HEK293T (cell line): Measurements from ENCODE around the gene ERG28.
"Not testable (repeated sequence)": the region's sequence is repeated elsewhere in the genome, so short reads cannot be mapped to it uniquely, and the experiment has no call there.

Experiments
- CTCF ChIA-PET: fragments of 350-600 bp; formaldehyde crosslinking; extraction: SDS; loops from one replicate; lab custom pipeline; 2021; ENCODE audit warnings: antibody characterized with exemption, inconsistent platforms; lab: Yijun Ruan, JAX
- POLR2A ChIA-PET: fragments of 350-600 bp; formaldehyde crosslinking; extraction: SDS; loops from one replicate; lab custom pipeline; 2020; ENCODE audit warnings: antibody characterized with exemption, inconsistent platforms; lab: Yijun Ruan, JAX
- DNase-seq: peaks from one replicate; pipeline ENCODE4 v3.0.0; 2012; ENCODE audit warnings: mixed read lengths; ENCODE audit errors: extremely low spot score
- ARNT ChIP-seq: fragments of 450-650 bp; IDR thresholded peaks from 2 replicates; pipeline ENCODE4 v1.6.1; 2017; ENCODE audit warnings: mild to moderate bottlenecking
- BHLHE40 ChIP-seq: fragments of 450-650 bp; IDR thresholded peaks from 2 replicates; pipeline ENCODE4 v1.6.1; 2016; ENCODE audit warnings: mild to moderate bottlenecking, moderate library complexity, borderline replicate concordance
- CTBP1 ChIP-seq: fragments of 450-650 bp; IDR thresholded peaks from 2 replicates; pipeline ENCODE4 v1.6.1; 2016; ENCODE audit warnings: borderline replicate concordance
- ELF4 ChIP-seq: fragments of 450-650 bp; IDR thresholded peaks from 2 replicates; pipeline ENCODE4 v1.6.1; 2017; ENCODE audit warnings: antibody characterized with exemption
- FOXA1 ChIP-seq: fragments of 450-650 bp; IDR thresholded peaks from 2 replicates; pipeline ENCODE4 v1.6.1; 2016; ENCODE audit warnings: mild to moderate bottlenecking
- FOXK2 ChIP-seq: fragments of 450-650 bp; IDR thresholded peaks from 2 replicates; pipeline ENCODE4 v1.6.1; 2016; ENCODE audit warnings: mild to moderate bottlenecking
- FOXM1 ChIP-seq: fragments of 450-650 bp; IDR thresholded peaks from 2 replicates; pipeline ENCODE4 v1.6.1; 2017; ENCODE audit warnings: mild to moderate bottlenecking, borderline replicate concordance
- HDGF ChIP-seq: fragments of 450-650 bp; IDR thresholded peaks from 2 replicates; pipeline ENCODE4 v1.6.1; 2017; ENCODE audit warnings: antibody characterized with exemption, borderline replicate concordance
- L3MBTL2 ChIP-seq: fragments of 450-650 bp; conservative IDR thresholded peaks from 2 replicates; pipeline ENCODE4 v1.6.1; 2016; ENCODE audit warnings: mild to moderate bottlenecking
- LEF1 ChIP-seq: fragments of 450-650 bp; IDR thresholded peaks from 2 replicates; pipeline ENCODE4 v1.6.1; 2017; ENCODE audit warnings: mild to moderate bottlenecking, borderline replicate concordance
- NFRKB ChIP-seq: fragments of 450-650 bp; IDR thresholded peaks from 2 replicates; pipeline ENCODE4 v1.6.1; 2016; ENCODE audit warnings: mild to moderate bottlenecking, moderate library complexity
- SP1 ChIP-seq: fragments of 450-650 bp; IDR thresholded peaks from 2 replicates; pipeline ENCODE4 v1.6.1; 2017
- SUZ12 ChIP-seq: fragments of 450-650 bp; IDR thresholded peaks from 2 replicates; pipeline ENCODE4 v1.6.1; 2016; ENCODE audit warnings: mild to moderate bottlenecking
- TARDBP ChIP-seq: fragments of 450-650 bp; IDR thresholded peaks from 2 replicates; pipeline ENCODE4 v1.6.1; 2016
- ZNF384 ChIP-seq: fragments of 450-650 bp; IDR thresholded peaks from 2 replicates; pipeline ENCODE4 v1.6.1; 2016
- TF ChIP-seq, protein P1 (sequence below): fragments of 450-650 bp; IDR thresholded peaks from 2 replicates; pipeline ENCODE4 v1.6.1; 2016

Gene ERG28

DNA sequence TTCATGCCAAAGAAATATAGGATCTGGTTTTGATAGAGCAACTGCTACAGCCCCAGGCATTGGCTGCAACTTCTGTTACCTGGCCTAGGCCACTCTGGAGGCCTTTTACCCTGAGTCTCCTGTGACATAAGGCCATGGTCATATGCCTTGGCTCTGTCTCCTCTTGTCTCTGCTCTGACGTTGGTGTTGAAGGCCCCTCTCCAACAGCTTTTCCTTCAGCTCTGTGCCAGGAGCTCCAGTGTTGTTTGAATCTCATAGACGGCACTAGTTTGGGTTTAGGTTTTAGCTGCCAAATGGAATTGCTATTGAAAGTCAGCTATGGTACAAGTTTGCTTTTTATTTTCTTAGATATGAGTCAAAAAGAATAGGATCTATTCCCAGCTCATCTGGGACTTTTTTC is 41.4 kb upstream of the ERG28 start:
- no peak for TF ChIP-seq ELF4
- TF ChIP-seq ZNF384 = no peak
- TF ChIP-seq BHLHE40 = no peak
- no peak for TF ChIP-seq CTBP1
- TF ChIP-seq LEF1 = no peak
- no peak for TF ChIP-seq HDGF
- no peak for TF ChIP-seq FOXM1
- TF ChIP-seq, protein P1, sequence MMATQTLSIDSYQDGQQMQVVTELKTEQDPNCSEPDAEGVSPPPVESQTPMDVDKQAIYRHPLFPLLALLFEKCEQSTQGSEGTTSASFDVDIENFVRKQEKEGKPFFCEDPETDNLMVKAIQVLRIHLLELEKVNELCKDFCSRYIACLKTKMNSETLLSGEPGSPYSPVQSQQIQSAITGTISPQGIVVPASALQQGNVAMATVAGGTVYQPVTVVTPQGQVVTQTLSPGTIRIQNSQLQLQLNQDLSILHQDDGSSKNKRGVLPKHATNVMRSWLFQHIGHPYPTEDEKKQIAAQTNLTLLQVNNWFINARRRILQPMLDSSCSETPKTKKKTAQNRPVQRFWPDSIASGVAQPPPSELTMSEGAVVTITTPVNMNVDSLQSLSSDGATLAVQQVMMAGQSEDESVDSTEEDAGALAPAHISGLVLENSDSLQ = no peak
- TF ChIP-seq FOXK2 = no peak
- no peak for TF ChIP-seq SP1
- no peak for TF ChIP-seq ARNT
- TF ChIP-seq SUZ12 = no peak
- TF ChIP-seq TARDBP = no peak
- TF ChIP-seq FOXA1 = no peak
- CTCF ChIA-PET = no interaction called here
- POLR2A ChIA-PET = no interaction called here
- no peak for DNase-seq

DNA sequence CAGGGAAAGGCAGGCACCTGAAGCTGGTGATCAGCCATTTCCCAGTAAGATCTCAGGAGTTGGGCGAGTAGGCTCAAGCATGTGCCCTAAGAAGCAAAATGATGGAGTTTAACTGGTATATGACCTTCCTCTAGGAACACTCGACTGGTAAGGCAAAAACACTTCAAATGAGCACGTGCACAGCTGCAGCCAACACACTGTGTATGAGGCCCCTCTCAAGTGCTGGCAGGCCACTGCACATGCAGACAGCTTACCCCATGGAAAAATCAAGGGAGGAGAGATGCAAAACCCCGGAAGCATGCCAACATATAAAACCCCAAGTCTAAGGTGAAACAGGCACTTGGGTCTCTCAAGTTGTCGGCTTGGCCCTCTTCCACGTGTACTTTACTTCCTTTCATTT is 39.6 kb upstream of the ERG28 start:
- DNase-seq = no peak
- CTCF ChIA-PET = no interaction called here
- TF ChIP-seq L3MBTL2 (no peak), CTBP1 (no peak), HDGF (no peak), SP1 (no peak), ARNT (no peak), ELF4 (no peak), FOXM1 (no peak)
- POLR2A ChIA-PET = no interaction called here

DNA sequence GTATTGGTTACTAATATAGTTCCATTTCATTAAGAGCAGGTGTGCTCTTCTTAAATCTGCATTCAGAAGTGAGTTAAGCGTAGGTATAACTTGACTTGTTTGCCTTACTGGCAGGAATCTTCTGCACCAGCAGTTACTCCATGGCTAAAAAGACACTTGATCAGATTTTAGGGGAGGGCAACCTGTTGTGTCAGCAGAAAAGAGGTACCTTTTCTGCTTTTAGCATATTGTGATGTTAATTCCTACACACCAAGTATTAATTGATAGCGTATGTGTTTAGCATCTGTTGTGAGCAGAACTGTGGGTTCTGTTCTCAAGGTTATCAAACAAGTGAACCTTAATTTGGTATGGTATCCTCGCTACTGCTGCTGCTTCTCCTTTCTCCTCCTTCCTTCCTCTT is 38.7 kb upstream of the ERG28 start:
- POLR2A ChIA-PET = no interaction called here
- CTCF ChIA-PET = no interaction called here
- DNase-seq = no peak
- no peak for TF ChIP-seq FOXM1
- no peak for TF ChIP-seq ARNT
- no peak for TF ChIP-seq ELF4
- no peak for TF ChIP-seq CTBP1
- no peak for TF ChIP-seq TARDBP
- TF ChIP-seq LEF1 = no peak
- TF ChIP-seq HDGF = no peak
- no peak for TF ChIP-seq NFRKB
- no peak for TF ChIP-seq BHLHE40
- TF ChIP-seq FOXA1 = no peak
- TF ChIP-seq SP1 = no peak

DNA sequence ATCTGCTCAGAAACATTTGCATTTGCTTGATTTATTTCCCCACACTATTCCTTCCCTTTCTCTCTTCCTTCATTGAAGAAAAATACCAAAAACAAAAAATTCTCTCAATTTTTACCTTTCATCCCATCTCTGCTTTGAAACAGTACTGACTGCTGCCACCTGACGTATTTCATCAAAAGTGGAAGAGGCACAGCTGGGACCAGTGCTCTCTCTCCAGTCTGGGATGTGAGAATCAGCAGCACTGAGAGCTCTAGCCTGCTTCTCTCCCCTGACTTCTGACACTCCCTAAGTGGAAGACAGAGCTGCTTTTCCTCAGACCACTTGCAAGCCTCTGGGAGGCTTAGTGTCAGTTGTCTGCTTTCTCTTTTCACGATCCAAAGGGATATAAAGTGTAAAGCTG is 37.2 kb upstream of the ERG28 start:
- POLR2A ChIA-PET = interaction anchor here (0.6 kb wide), 1 partner anchor 19 kb away, joined by 3 read pairs; no protein-coding TSS in a partner anchor
- TF ChIP-seq ZNF384 (no peak), L3MBTL2 (no peak), ARNT (no peak), CTBP1 (no peak)

DNA sequence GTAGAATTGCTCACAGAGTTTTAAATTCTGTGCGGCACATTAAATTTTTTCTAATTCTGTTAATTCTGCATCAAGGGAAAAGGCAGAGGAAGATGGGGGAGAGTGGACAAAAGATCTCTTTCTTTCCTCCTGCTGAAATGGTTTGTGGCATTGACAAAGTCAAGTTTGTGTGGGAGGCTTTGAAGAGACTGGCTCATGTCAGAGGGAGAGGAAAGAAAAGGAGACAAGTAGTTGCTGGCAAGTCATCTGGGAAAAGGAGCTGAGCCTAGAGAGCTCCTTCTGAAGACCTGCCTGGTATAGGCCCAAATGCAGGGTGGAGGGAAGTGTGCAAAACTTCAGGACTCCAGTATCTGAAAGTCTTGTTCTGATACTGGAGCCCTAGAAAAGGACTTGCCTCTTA is 36.7 kb upstream of the ERG28 start:
- DNase-seq = no peak
- TF ChIP-seq CTBP1 (no peak), ELF4 (no peak), FOXM1 (no peak), SP1 (no peak), ARNT (no peak), BHLHE40 (no peak), LEF1 (no peak), HDGF (no peak)
- TF ChIP-seq, protein P1 = no peak
- ChIA-PET POLR2A (interaction anchor here (0.6 kb wide), 1 partner anchor 19 kb away, joined by 3 read pairs; no protein-coding TSS in a partner anchor), CTCF (no interaction called here)

More for the DNA sequence above, 37.2 kb upstream of the ERG28 start:
- DNase-seq = no peak
- CTCF ChIA-PET = interaction anchor here (1.0 kb wide), 1 partner anchor 11 kb away, joined by 5 read pairs; no protein-coding TSS in a partner anchor

DNA sequence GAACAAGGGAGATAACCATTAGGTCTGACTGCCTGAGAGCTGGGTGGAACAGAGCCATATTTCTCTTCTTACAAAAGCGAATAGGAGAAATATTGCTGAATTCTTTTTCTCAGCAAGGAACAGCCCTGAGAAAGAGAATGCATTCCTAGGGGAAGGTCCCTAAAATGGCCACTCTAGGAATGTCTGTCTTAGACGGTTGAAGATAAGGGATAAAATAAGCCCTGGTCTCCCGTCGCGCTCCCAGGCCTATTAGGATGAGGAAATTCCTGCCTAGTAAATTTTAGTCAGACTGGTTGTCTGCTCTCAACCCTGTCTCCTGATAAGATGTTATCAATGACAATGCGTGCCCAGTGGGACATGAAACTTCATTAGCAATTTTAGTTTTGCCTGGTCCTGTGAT is 34.3 kb upstream of the ERG28 start:
- CTCF ChIA-PET, DNase-seq, POLR2A ChIA-PET: not testable (repeated sequence)

DNA sequence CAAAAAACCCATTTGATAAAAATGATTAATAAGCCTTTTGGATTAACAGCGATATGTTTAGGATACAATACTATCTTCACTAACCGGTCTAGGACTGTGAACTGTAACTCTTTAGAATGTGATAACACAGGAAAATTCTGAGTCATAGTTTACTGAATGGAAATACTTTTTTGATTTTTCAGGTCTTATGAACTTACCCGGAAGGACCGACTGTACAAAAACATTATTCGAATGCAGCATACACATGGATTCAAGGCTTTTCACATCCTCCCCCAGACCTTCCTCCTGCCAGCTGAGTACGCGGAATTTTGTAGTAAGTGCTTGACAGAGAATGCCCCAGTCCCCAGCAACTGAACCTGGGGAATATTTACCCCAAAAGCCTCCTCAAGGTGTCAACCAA is 29.3 kb upstream of the ERG28 start:
- TF ChIP-seq, protein P1 = no peak
- no peak for TF ChIP-seq BHLHE40
- no peak for TF ChIP-seq ELF4
- no peak for TF ChIP-seq TARDBP
- TF ChIP-seq CTBP1 = no peak
- TF ChIP-seq LEF1 = no peak
- TF ChIP-seq FOXM1 = no peak
- CTCF ChIA-PET = no interaction called here

More for the DNA sequence above, 29.3 kb upstream of the ERG28 start:
- DNase-seq = no peak
- POLR2A ChIA-PET = no interaction called here
